Activated T-helper 2 cell treated with anti-CD3 and anti-CD28 coated beads, Interferon-gamma antibody, Interleukin-2, Interleukin-4, amounts not matched to agents 10 μg/mL and 5 μg/mL and 100 μg/mL, durations not matched to agents 14 hours and 24 hours and 36 hours (primary cell): ENCODE data around the gene CAPN6. TPM values are rescaled to one million over a fixed set of nuclear protein-coding genes. Genes with fewer than 3 reads are reported as not detected.

ENCODE experiments used
- DNase-seq: peaks from one replicate; pipeline ENCODE4 v3.0.0; 2021; ENCODE audit warnings: low spot score
- H3K27ac Mint-ChIP-seq: one replicate; pipeline ENCODE4 v1.8.0; 2021; ENCODE audit warnings: mixed read lengths
- H3K27me3 Mint-ChIP-seq: one replicate; pipeline ENCODE4 v1.8.0; 2021; ENCODE audit warnings: low read depth, mixed read lengths
- H3K36me3 Mint-ChIP-seq: one replicate; pipeline ENCODE4 v1.8.0; 2021; ENCODE audit warnings: low read depth, mixed read lengths
- H3K4me1 Mint-ChIP-seq: one replicate; pipeline ENCODE4 v1.8.0; 2021; ENCODE audit warnings: low read depth, mixed read lengths
- H3K4me3 Mint-ChIP-seq: one replicate; pipeline ENCODE4 v1.8.0; 2021; ENCODE audit warnings: low read depth, mild to moderate bottlenecking, moderate library complexity, mixed read lengths
- H3K9me3 Mint-ChIP-seq: one replicate; pipeline ENCODE4 v1.8.0; 2021; ENCODE audit warnings: mixed read lengths
- intact Hi-C: fragments of 100-400 bp; cut with micrococcal nuclease; formaldehyde crosslinking; loops from one replicate; pipeline ENCODE4 v1.15.1; 2023
- total RNA-seq: library from RNA; stranded (reverse); gene quantifications from 2 replicates; pipeline ENCODE4 v1.2.3, GENCODE V29; 2022

The CAPN6 gene
- total RNA-seq = not detected in 2 replicates

GRCh38 chrX:111270339-111270738 lies at the start of gene CAPN6:
CAPN6 (minus strand) TSS chrX:111270483; CDS start chrX:111263936, 6,547 bp downstream.
- intact Hi-C loops = no loop called here
- H3K4me1 Mint-ChIP-seq = no peaks in the 10 kb centered on the region
- H3K4me3 Mint-ChIP-seq = no peak within 1 kb of the TSS
- no peaks in the 10 kb centered on the region for H3K27me3 Mint-ChIP-seq
- no peak for DNase-seq
- no peaks in the 10 kb centered on the region for H3K9me3 Mint-ChIP-seq
- no peaks in the 10 kb centered on the region for H3K36me3 Mint-ChIP-seq
- no peak within 1 kb of the TSS for H3K27ac Mint-ChIP-seq

- H3K36me3 Mint-ChIP-seq = no peaks in the 10 kb centered on the region
- no peak for DNase-seq
- H3K9me3 Mint-ChIP-seq = no peaks in the 10 kb centered on the region
- no peaks in the 10 kb centered on the region for H3K4me1 Mint-ChIP-seq
- no peak overlapping the region for H3K27ac Mint-ChIP-seq
- H3K4me3 Mint-ChIP-seq = no peak overlapping the region
- H3K27me3 Mint-ChIP-seq = no peaks in the 10 kb centered on the region
- intact Hi-C loops = no loop called here
Measured at GRCh38 chrX:111319451-111319850, 49.2 kb upstream of the CAPN6 start.

- DNase-seq = no peak
- Mint-ChIP-seq H3K27me3 (no peaks in the 10 kb centered on the region), H3K4me3 (no peak overlapping the region), H3K36me3 (no peaks in the 10 kb centered on the region), H3K4me1 (no peaks in the 10 kb centered on the region), H3K9me3 (no peaks in the 10 kb centered on the region), H3K27ac (no peak overlapping the region)
- intact Hi-C loops = no loop called here
Measured at GRCh38 chrX:111318901-111319300, 48.6 kb upstream of the CAPN6 start.

GRCh38 chrX:111309083-111309482 lies 38.8 kb upstream of the CAPN6 start:
- no peak overlapping the region for H3K4me3 Mint-ChIP-seq
- intact Hi-C loops = no loop called here
- no peaks in the 10 kb centered on the region for H3K4me1 Mint-ChIP-seq
- H3K27me3 Mint-ChIP-seq = no peaks in the 10 kb centered on the region
- no peak overlapping the region for H3K27ac Mint-ChIP-seq
- H3K36me3 Mint-ChIP-seq = no peaks in the 10 kb centered on the region
- DNase-seq = no peak
- H3K9me3 Mint-ChIP-seq = no peaks in the 10 kb centered on the region

DNA sequence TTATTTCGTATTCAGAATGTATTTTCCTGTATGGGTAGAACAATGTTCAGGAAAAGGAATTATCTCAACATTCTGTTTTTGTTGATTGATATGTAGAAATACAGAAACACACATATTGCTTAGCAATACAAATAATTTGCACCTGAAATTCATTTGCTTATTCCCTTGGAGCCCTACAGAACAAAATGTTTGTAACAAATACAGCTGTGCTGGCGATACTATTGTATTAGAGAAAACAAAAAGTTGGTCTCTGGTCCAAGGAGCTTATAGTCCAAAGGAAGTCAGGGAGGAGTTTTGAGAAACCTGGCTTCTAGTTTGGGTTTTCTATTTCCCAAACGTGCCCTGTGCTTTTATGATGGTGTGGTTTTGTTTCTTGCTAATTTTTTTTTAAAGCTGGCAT lies 37.8 kb upstream of the CAPN6 start:
- intact Hi-C loops = no loop called here
- no peak overlapping the region for H3K4me3 Mint-ChIP-seq
- no peaks in the 10 kb centered on the region for H3K9me3 Mint-ChIP-seq
- DNase-seq = no peak
- H3K36me3 Mint-ChIP-seq = no peaks in the 10 kb centered on the region
- H3K4me1 Mint-ChIP-seq = no peaks in the 10 kb centered on the region
- H3K27me3 Mint-ChIP-seq = no peaks in the 10 kb centered on the region
- no peak overlapping the region for H3K27ac Mint-ChIP-seq

- no peak overlapping the region for H3K27ac Mint-ChIP-seq
- H3K4me1 Mint-ChIP-seq = no peaks in the 10 kb centered on the region
- H3K27me3 Mint-ChIP-seq = no peaks in the 10 kb centered on the region
- intact Hi-C loops = no loop called here
- H3K9me3 Mint-ChIP-seq = no peaks in the 10 kb centered on the region
- no peaks in the 10 kb centered on the region for H3K36me3 Mint-ChIP-seq
- H3K4me3 Mint-ChIP-seq = no peak overlapping the region
- no peak for DNase-seq
Measured at GRCh38 chrX:111302284-111302683, 32.0 kb upstream of the CAPN6 start.

DNA sequence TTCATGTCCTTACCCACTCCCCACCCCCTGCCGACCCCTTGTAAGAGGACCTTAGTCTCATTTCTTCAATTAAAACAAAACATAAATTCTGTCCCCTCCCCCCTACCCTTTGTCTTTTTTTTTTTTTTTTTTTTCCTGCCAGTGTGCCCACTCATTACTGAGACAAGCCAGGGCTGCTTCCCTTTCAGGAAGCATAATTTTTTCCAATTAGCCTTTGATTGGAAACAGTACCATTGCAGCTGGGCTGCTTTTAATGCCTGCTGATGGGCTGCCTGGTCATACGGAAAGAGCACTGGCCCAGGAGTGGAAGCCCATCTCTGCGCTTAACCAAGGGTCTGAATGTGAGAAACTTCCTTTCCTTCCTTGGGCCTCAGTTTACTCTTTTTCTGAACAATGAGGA lies 18.6 kb upstream of the CAPN6 start:
- Mint-ChIP-seq H3K27me3 (no peaks in the 10 kb centered on the region), H3K36me3 (no peaks in the 10 kb centered on the region), H3K4me1 (no peaks in the 10 kb centered on the region), H3K27ac (no peak overlapping the region), H3K4me3 (no peak overlapping the region), H3K9me3 (no peaks in the 10 kb centered on the region)
- no peak for DNase-seq
- intact Hi-C loops = no loop called here

- Mint-ChIP-seq H3K4me3 (no peak overlapping the region), H3K27me3 (no peaks in the 10 kb centered on the region), H3K4me1 (no peaks in the 10 kb centered on the region), H3K36me3 (no peaks in the 10 kb centered on the region), H3K27ac (no peak overlapping the region), H3K9me3 (no peaks in the 10 kb centered on the region)
- intact Hi-C loops = no loop called here
- DNase-seq = no peak
Measured at GRCh38 chrX:111284631-111285293, 14.5 kb upstream of the CAPN6 start.

GRCh38 chrX:111283446-111283845 lies 13.2 kb upstream of the CAPN6 start:
- Mint-ChIP-seq H3K36me3 (no peaks in the 10 kb centered on the region), H3K4me1 (no peaks in the 10 kb centered on the region), H3K27ac (no peak overlapping the region), H3K4me3 (no peak overlapping the region), H3K9me3 (no peaks in the 10 kb centered on the region), H3K27me3 (no peaks in the 10 kb centered on the region)
- DNase-seq = no peak
- intact Hi-C loops = no loop called here

DNA sequence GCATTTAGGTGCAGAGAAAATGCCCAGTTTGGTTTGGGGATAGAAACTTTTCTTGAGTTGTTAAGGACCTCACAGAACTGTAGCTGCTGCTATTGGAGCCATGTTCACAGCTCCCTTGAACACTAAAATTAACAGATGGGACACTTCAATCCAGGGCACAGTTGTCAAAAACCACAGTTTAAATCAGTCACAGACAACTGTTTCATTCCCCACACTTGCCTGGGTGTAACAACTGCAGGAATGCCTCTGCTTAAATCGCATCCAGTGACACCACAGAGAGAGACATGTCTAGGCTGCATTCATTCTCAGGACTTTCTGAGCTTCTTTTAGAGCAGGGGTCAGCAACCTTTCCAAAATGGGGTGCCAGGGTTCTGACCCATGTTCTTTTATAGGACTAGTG lies 12.7 kb upstream of the CAPN6 start:
- no peak overlapping the region for H3K4me3 Mint-ChIP-seq
- no peak for DNase-seq
- H3K4me1 Mint-ChIP-seq = no peaks in the 10 kb centered on the region
- intact Hi-C loops = no loop called here
- no peaks in the 10 kb centered on the region for H3K9me3 Mint-ChIP-seq
- H3K27me3 Mint-ChIP-seq = no peaks in the 10 kb centered on the region
- H3K36me3 Mint-ChIP-seq = no peaks in the 10 kb centered on the region
- no peak overlapping the region for H3K27ac Mint-ChIP-seq

GRCh38 chrX:111282139-111282538 lies 11.9 kb upstream of the CAPN6 start:
- no peak for DNase-seq
- H3K4me3 Mint-ChIP-seq = no peak overlapping the region
- intact Hi-C loops = no loop called here
- H3K9me3 Mint-ChIP-seq = no peaks in the 10 kb centered on the region
- no peaks in the 10 kb centered on the region for H3K27me3 Mint-ChIP-seq
- H3K36me3 Mint-ChIP-seq = no peaks in the 10 kb centered on the region
- H3K27ac Mint-ChIP-seq = no peak overlapping the region
- no peaks in the 10 kb centered on the region for H3K4me1 Mint-ChIP-seq

DNA sequence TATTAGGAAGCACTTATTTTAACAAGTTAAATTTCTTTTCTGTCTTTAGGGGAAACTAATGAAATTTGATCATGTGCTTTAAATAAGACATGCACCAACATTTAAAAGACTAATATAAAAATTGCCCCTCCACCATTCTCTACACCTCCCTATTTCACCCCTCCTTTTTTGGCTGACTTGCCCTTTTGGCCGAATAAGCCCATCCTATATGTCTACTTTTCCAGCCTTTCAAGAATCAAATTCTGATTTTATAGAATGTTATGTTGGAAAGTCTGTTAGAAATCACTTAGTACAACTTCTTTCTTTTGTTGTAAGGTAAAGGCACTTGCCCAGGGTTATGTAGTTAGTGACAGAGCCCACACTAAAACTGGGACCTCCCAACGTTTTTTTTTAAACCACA lies 1.8 kb downstream of the CAPN6 start:
- intact Hi-C loops = no loop called here
- Mint-ChIP-seq H3K9me3 (no peaks in the 10 kb centered on the region), H3K4me3 (no peak overlapping the region), H3K27ac (no peak overlapping the region), H3K4me1 (no peaks in the 10 kb centered on the region), H3K36me3 (no peaks in the 10 kb centered on the region), H3K27me3 (no peaks in the 10 kb centered on the region)
- DNase-seq = no peak

- intact Hi-C loops = no loop called here
- no peaks in the 10 kb centered on the region for H3K9me3 Mint-ChIP-seq
- H3K27ac Mint-ChIP-seq = no peak overlapping the region
- DNase-seq = no peak
- no peak overlapping the region for H3K4me3 Mint-ChIP-seq
- H3K27me3 Mint-ChIP-seq = no peaks in the 10 kb centered on the region
- no peaks in the 10 kb centered on the region for H3K4me1 Mint-ChIP-seq
- H3K36me3 Mint-ChIP-seq = no peaks in the 10 kb centered on the region
Measured at GRCh38 chrX:111265486-111265885, 4.8 kb downstream of the CAPN6 start.

DNA sequence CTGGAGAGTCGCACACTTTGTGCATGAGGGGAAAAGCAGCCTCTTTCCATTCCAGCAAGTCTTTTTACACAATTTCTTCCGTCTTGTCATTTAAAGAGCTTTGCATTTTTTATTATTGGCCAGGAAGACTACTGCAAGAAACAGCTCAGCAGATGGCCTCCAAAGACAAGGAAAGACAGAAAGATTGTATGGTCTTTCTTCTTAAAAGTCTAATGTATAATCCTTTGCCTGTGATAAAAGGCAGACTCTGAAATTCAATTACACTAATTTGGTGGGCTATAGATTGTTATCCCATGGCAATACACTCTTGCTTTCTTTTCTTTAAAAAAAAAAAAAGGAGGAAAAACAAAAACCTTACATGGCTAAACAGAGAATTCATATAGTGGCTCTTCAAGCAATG lies 5.9 kb downstream of the CAPN6 start:
- H3K36me3 Mint-ChIP-seq = no peaks in the 10 kb centered on the region
- H3K9me3 Mint-ChIP-seq = no peaks in the 10 kb centered on the region
- H3K27me3 Mint-ChIP-seq = no peaks in the 10 kb centered on the region
- H3K4me3 Mint-ChIP-seq = no peak overlapping the region
- H3K27ac Mint-ChIP-seq = no peak overlapping the region
- DNase-seq = no peak
- intact Hi-C loops = no loop called here
- no peaks in the 10 kb centered on the region for H3K4me1 Mint-ChIP-seq
